GM19438 (cell line): Measurements from ENCODE around the gene SH3BGRL3.
"Not testable (repeated sequence)": the region's sequence is repeated elsewhere in the genome, so short reads cannot be mapped to it uniquely, and the experiment has no call there.

Experiments used
- ATAC-seq: cut with Tn5 transposase; IDR thresholded peaks from one replicate; pipeline ENCODE4 v1.9.1; 2021; ENCODE audit warnings: low read depth; ENCODE audit not compliant: unreplicated experiment

The SH3BGRL3 gene

GRCh38 chr1:26290122-26290881 lies 10.4 kb downstream of the SH3BGRL3 start:
- no peak for ATAC-seq

GRCh38 chr1:26290882-26291261 lies 11.0 kb downstream of the SH3BGRL3 start:
- no peak for ATAC-seq

GRCh38 chr1:26291433-26291832 lies 11.5 kb downstream of the SH3BGRL3 start:
- no peak for ATAC-seq

GRCh38 chr1:26291939-26292338 lies 12.1 kb downstream of the SH3BGRL3 start:
- no peak for ATAC-seq

GRCh38 chr1:26292735-26293134 lies 12.8 kb downstream of the SH3BGRL3 start:
- ATAC-seq = not testable (repeated sequence)

GRCh38 chr1:26293911-26294463 lies 14.1 kb downstream of the SH3BGRL3 start:
- ATAC-seq = no peak

GRCh38 chr1:26295194-26296138 lies 15.6 kb downstream of the SH3BGRL3 start:
- no peak for ATAC-seq

- no peak for ATAC-seq
Measured at GRCh38 chr1:26296340-26297056, 16.6 kb downstream of the SH3BGRL3 start.

- no peak for ATAC-seq
Measured at GRCh38 chr1:26297057-26297790, 17.3 kb downstream of the SH3BGRL3 start.

- ATAC-seq = no peak
Measured at GRCh38 chr1:26297791-26298124, 17.9 kb downstream of the SH3BGRL3 start.

GRCh38 chr1:26300578-26301275 lies 20.8 kb downstream of the SH3BGRL3 start:
- ATAC-seq = no peak

GRCh38 chr1:26302733-26303405 lies 23.0 kb downstream of the SH3BGRL3 start:
- no peak for ATAC-seq

- ATAC-seq = no peak
Measured at GRCh38 chr1:26305667-26306289, 25.9 kb downstream of the SH3BGRL3 start.

- ATAC-seq = peak; percentile 98
Measured at GRCh38 chr1:26306290-26307229, 26.7 kb downstream of the SH3BGRL3 start, which contains the start of gene UBXN11. UBXN11 (minus strand) TSS chr1:26306636; CDS start chr1:26302883, 3,753 bp downstream.

GRCh38 chr1:26307363-26307781 lies 27.5 kb downstream of the SH3BGRL3 start:
- ATAC-seq = no peak

GRCh38 chr1:26307966-26308899 lies 28.3 kb downstream of the SH3BGRL3 start:
- not testable (repeated sequence) for ATAC-seq
